SK-N-SH (cell line): ENCODE results near the gene IQCN.

Experiments used
- CTCF ChIP-seq: fragments of 200-600 bp; sonication (generic); IDR thresholded peaks from 2 replicates; pipeline ENCODE4 v1.6.1; 2017; ENCODE audit warnings: antibody characterized with exemption, mild to moderate bottlenecking, moderate library complexity
- EP300 ChIP-seq, 2 experiments: IDR thresholded peaks; 2 replicates each; pipeline versions ENCODE4 v1.4.0 to v1.6.1; 2012; ENCODE audit warnings: borderline replicate concordance in 1 of 2, low read depth in 1 of 2, low read length in 1 of 2
- GATA2 ChIP-seq: sonication (generic); formaldehyde crosslinking; IDR thresholded peaks from 2 replicates; pipeline ENCODE4 v1.5.0; 2020; ENCODE audit warnings: mild to moderate bottlenecking, missing genetic modification reagents
- POLR2AphosphoS5 ChIP-seq: IDR thresholded peaks from 2 replicates; pipeline ENCODE4 v1.6.1; 2012; ENCODE audit warnings: low read depth, low read length
- RAD21 ChIP-seq: IDR thresholded peaks from 2 replicates; pipeline ENCODE4 v1.6.1; 2012; ENCODE audit warnings: mild to moderate bottlenecking, low read length
- SIN3A ChIP-seq: IDR thresholded peaks from 2 replicates; pipeline ENCODE4 v1.6.1; 2012; ENCODE audit warnings: low read depth, mild to moderate bottlenecking, low read length, moderate library complexity, borderline replicate concordance
- SMC3 ChIP-seq: IDR thresholded peaks from 2 replicates; pipeline ENCODE4 v1.6.1; 2012; ENCODE audit warnings: low read depth, low read length, improper control_type of control experiment
- USF2 ChIP-seq: fragments of 150-350 bp; IDR thresholded peaks from 2 replicates; pipeline ENCODE4 v1.6.1; 2017; ENCODE audit warnings: antibody characterized with exemption, low read length, low read depth, borderline replicate concordance

- no peak for TF ChIP-seq CTCF
- TF ChIP-seq RAD21 = no peak
- no peak for TF ChIP-seq SMC3
- TF ChIP-seq USF2 = no peak
- no peak for TF ChIP-seq EP300 (IDR thresholded peaks at IDR 0.05; ENCODE audit: borderline replicate concordance in 1 of 2, low read depth in 1 of 2, low read length in 1 of 2)
- TF ChIP-seq GATA2 (CRISPR knock-in tag) = no peak
- TF ChIP-seq POLR2AphosphoS5 = no peak
- TF ChIP-seq SIN3A = no peak
Measured at GRCh38 chr19:18294467-18294864, 20.2 kb upstream of the IQCN start.
